ENCODE measurements around the gene EFL1.

DNA sequence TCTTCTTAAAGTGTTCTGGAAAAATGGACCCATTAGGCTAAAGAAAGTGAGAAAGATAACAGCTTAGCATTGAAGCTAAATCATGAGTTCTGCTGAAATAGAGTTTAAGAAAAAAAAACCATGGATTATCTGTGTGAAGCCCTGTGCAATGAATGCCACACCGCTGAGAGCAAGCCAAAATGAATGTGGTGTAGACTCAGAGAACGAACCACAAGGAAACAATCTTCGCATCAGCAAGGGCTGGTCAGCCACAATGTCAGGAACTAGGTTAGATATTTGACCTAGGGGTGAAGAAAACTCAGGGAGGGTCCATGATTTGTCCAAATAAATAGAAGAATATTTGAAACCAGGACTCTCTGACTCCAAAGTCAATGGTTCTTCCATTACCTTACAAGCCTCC lies 125.3 kb downstream of the EFL1 start:
- no peak for TF ChIP-seq POLR2A (IDR thresholded peaks at IDR 0.05; ENCODE audit: low read length)
- TF ChIP-seq GATA1 (IDR thresholded peaks at IDR 0.05; ENCODE audit: low read depth, low read length): no peak

Data from erythroblast (primary cell).